ENCODE results near the gene FBXW7. TPM values are rescaled to one million over a fixed set of nuclear protein-coding genes. Genes with fewer than 3 reads are reported as not detected.

Gene FBXW7
- total and polyA plus RNA-seq, 2 of the 8 experiments (the other 6 are each of a cell fraction or from before 2014, with no cell fraction given) = 6.0 to 26.7 TPM

- no peak for TF ChIP-seq KDM5A (IDR thresholded peaks at IDR 0.05; ENCODE audit: low read length)
- TF ChIP-seq BCL11A (IDR thresholded peaks at IDR 0.05; ENCODE audit: low read depth in 2 of 2, low read length in 2 of 2) = no peak
- TF ChIP-seq CTCF (IDR thresholded peaks at IDR 0.05; ENCODE audit: control extremely low read depth in 1 of 3, insufficient read depth in 1 of 3, low read depth in 1 of 3, low read length in 3 of 3) = no peak
- no peak for TF ChIP-seq POU5F1 (IDR thresholded peaks at IDR 0.05; ENCODE audit: low read depth, low read length)
These were observed 204.8 kb downstream of the FBXW7 start (continued) for GRCh38 chr4:152331042-152331441.
